ENCODE results near the gene SLC38A11. TPM values are rescaled to one million over a fixed set of nuclear protein-coding genes. Genes with fewer than 3 reads are reported as not detected.

SLC38A11 gene
- total RNA-seq, 1 experiment from 2014 or later, result 0.46 TPM

DNA sequence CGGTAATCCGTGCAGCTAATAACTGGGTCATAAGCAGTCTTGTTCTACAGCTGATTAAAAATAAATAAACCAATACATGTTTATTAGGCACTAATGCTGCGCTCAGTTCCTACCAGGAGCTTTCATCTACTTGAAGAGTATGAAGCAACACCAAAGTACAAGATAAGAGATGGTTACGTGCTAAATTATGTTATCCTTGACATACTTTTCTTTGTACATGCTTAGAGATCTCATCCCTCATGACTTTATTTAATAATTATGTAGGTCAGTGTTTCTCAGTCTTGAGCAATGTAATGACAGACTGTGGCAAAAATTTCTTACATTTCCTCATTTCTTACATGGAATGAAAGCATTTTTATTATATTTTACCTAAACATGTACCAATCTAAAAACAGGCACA is 59.1 kb downstream of the SLC38A11 start:
- DNase-seq (ENCODE audit: low read depth, low spot score) (no peak), ATAC-seq (no peak)
- TF ChIP-seq REST (IDR thresholded peaks at IDR 0.05; ENCODE audit: insufficient read depth in 1 of 2, low read depth in 2 of 2, low read length in 1 of 2), result no peak
- no peak for TF ChIP-seq POLR2AphosphoS5 (IDR thresholded peaks at IDR 0.05; ENCODE audit: low read depth, low read length)
- TF ChIP-seq SIN3A (IDR thresholded peaks at IDR 0.05; ENCODE audit: borderline replicate concordance, insufficient read depth, low read depth, low read length), result no peak
- TF ChIP-seq TCF7L2 (IDR thresholded peaks at IDR 0.05; ENCODE audit: low read depth, low read length), result no peak
- no peak for TF ChIP-seq CTCF (IDR thresholded peaks at IDR 0.05)
- intact Hi-C loops (cut with micrococcal nuclease; ENCODE audit: unreplicated experiment), result no loop called here
- BruUV-seq (replicated peaks), result no TSS peak
- no peaks in the 10 kb centered on the region for H3K27me3 ChIP-seq (ENCODE audit: control insufficient read depth, insufficient read depth, low read length)
- no peaks in the 10 kb centered on the region for H3K4me1 ChIP-seq (ENCODE audit: control insufficient read depth, insufficient read depth, low read length)
- no peaks in the 10 kb centered on the region for H3K36me3 ChIP-seq (ENCODE audit: control insufficient read depth, insufficient read depth, low read length)
- CTCF ChIA-PET, result no interaction called here
- POLR2A ChIA-PET, result no interaction called here
- no peaks in the 10 kb centered on the region for H3K9me3 ChIP-seq (ENCODE audit: control insufficient read depth, insufficient read depth, low read depth, low read length)
- in situ Hi-C loops (cut with HindIII; ENCODE audit: low pct_unique_long_range_greater_than_20kb, low sequenced_read_pairs), result no loop called here
- H3K27ac ChIP-seq (ENCODE audit: low read length), result no peak overlapping the region
- no peak overlapping the region for H3K4me3 ChIP-seq (ENCODE audit: low read depth in 2 of 2, low read length in 2 of 2)

DNA sequence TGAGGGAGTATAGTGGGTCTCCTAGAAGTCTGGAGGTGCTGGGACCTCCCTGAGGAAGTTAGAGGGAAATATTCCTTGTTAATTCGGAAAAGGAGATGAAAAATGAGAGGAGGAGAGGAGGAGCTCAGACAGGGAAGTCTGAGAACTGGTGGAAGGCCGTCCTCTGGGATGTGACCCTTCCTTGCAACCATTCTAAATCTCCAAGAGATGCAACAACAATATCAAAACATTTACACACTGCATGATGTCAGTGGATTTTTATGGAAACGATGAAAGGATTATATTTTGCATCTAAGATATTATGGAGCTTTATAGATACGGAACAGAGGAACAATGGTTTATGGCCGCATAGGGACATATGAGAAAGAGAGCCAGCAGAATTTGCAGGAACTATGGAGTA is 63.9 kb downstream of the SLC38A11 start:
- Histone ChIP-seq H3K9me3 (ENCODE audit: control insufficient read depth, insufficient read depth, low read depth, low read length) (no peaks in the 10 kb centered on the region), H3K27ac (ENCODE audit: low read length) (no peak overlapping the region), H3K36me3 (ENCODE audit: control insufficient read depth, insufficient read depth, low read length) (no peaks in the 10 kb centered on the region), H3K27me3 (ENCODE audit: control insufficient read depth, insufficient read depth, low read length) (no peaks in the 10 kb centered on the region), H3K4me1 (ENCODE audit: control insufficient read depth, insufficient read depth, low read length) (no peaks in the 10 kb centered on the region), H3K4me3 (ENCODE audit: low read depth in 2 of 2, low read length in 2 of 2) (no peak overlapping the region)
- ATAC-seq, result no peak
- no peak for DNase-seq (ENCODE audit: low read depth, low spot score)
- ChIA-PET CTCF (no interaction called here), POLR2A (no interaction called here)
- in situ Hi-C loops (cut with HindIII; ENCODE audit: low pct_unique_long_range_greater_than_20kb, low sequenced_read_pairs) (no loop called here), intact Hi-C loops (cut with micrococcal nuclease; ENCODE audit: unreplicated experiment) (no loop called here)
- no peak for TF ChIP-seq REST (IDR thresholded peaks at IDR 0.05; ENCODE audit: insufficient read depth in 1 of 2, low read depth in 2 of 2, low read length in 1 of 2)
- TF ChIP-seq CTCF (IDR thresholded peaks at IDR 0.05), result no peak
- no peak for TF ChIP-seq TCF7L2 (IDR thresholded peaks at IDR 0.05; ENCODE audit: low read depth, low read length)
- TF ChIP-seq POLR2AphosphoS5 (IDR thresholded peaks at IDR 0.05; ENCODE audit: low read depth, low read length), result no peak
- TF ChIP-seq SIN3A (IDR thresholded peaks at IDR 0.05; ENCODE audit: borderline replicate concordance, insufficient read depth, low read depth, low read length), result no peak
- no TSS peak for BruUV-seq (replicated peaks)
